ENCODE results near the gene B4GALT6. TPM values are rescaled to one million over a fixed set of nuclear protein-coding genes. Genes with fewer than 3 reads are reported as not detected.

B4GALT6 gene
- total and polyA plus RNA-seq, 2 of the 8 experiments (the other 6 are each of a cell fraction or from before 2014, with no cell fraction given) = 6.3 to 41.5 TPM

DNA sequence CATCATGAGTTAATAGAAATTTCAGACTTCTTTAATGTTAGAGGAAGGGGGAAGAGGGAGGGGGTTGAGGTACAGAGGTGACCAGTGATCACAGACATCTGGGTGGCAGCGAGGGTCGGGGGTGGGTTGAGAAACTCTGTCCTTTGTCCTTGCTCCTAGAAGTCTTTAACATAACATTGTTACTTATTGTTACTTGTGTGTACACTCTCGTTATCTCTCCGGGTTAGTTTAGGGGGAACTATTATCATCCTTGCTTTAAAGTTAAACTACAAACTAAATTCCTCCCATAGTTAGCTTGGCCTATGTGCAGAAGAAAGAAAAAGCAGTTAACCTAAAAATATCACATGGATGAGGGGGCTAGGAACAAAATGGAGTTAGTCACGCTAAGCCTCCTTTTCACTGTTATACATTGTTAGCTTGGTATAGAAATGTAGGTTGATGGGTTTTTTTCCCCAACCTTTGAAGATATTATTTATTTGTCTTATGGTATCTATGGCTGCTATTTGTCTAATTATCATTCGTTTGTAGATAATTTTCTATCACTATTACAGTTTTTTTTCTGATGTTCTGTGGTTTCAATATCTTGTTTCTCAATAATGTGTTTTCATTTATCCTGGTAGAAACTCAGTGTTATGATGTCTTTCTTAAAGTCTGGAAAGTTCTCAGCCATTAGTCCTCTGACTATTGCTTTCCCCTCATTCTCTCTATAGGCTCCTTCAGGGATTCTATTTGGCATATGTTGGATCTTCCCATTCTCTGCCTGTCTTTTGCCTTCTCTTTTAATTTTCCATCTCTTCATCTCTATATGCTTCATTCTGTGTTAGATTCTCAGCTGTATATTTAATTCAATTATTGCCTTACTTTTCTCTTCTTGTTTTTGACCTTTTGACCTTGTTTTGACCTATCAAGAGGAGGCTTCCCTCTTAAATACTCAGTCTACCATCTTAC is 13.2 kb upstream of the B4GALT6 start (continued):
- no peak for TF ChIP-seq GABPA (IDR thresholded peaks at IDR 0.05; ENCODE audit: borderline replicate concordance, insufficient read depth, low read length)
- no peak for TF ChIP-seq POLR2AphosphoS5 (IDR thresholded peaks at IDR 0.05; ENCODE audit: low read depth, low read length)
- no peak for TF ChIP-seq FOSL1 (IDR thresholded peaks at IDR 0.05; ENCODE audit: insufficient read depth, low read depth, low read length)
- no peak for TF ChIP-seq NANOG (IDR thresholded peaks at IDR 0.05; ENCODE audit: insufficient read depth, low read depth, low read length, poor library complexity, severe bottlenecking)
- TF ChIP-seq ATF3 (IDR thresholded peaks at IDR 0.05; ENCODE audit: insufficient read depth, low read depth, low read length) = no peak

Data from H1 (cell line).